Measurements from ENCODE around the gene RS1.

The RS1 gene

GRCh38 chrX:18591834-18592233 is 80.1 kb downstream of the RS1 start:
- DNase-seq, result no peak

Data from NCI-H1048 (cell line).